Trophoblast cell (in vitro differentiated cells and primary cell): Measurements from ENCODE around the gene HIVEP1.

Experiments
- DNase-seq, 2 donors: peaks; one replicate each; pipeline ENCODE4 v3.0.0-alpha.2; 2016
- H2AFZ ChIP-seq: 2 replicates; pipeline ENCODE4 v1.6.1; 2013; ENCODE audit warnings: low read length, moderate library complexity, mild to moderate bottlenecking; ENCODE audit not compliant: insufficient read depth, poor library complexity
- H2AK5ac ChIP-seq: 2 replicates; pipeline ENCODE4 v1.6.1; 2013; ENCODE audit warnings: mild to moderate bottlenecking, low read length
- H2BK120ac ChIP-seq: 2 replicates; pipeline ENCODE4 v1.6.1; 2013; ENCODE audit warnings: low read length, mild to moderate bottlenecking, moderate library complexity; ENCODE audit not compliant: insufficient read depth, poor library complexity
- H2BK12ac ChIP-seq: 2 replicates; pipeline ENCODE4 v1.6.1; 2013; ENCODE audit warnings: mild to moderate bottlenecking, low read length, moderate library complexity
- H2BK5ac ChIP-seq: 2 replicates; pipeline ENCODE4 v1.6.1; 2013; ENCODE audit warnings: low read length, low read depth, moderate library complexity, mild to moderate bottlenecking; ENCODE audit not compliant: poor library complexity
- H3K14ac ChIP-seq: 2 replicates; pipeline ENCODE4 v1.6.1; 2013; ENCODE audit warnings: mild to moderate bottlenecking, low read length
- H3K18ac ChIP-seq: 2 replicates; pipeline ENCODE4 v1.6.1; 2013; ENCODE audit warnings: mild to moderate bottlenecking, low read length
- H3K23ac ChIP-seq: 2 replicates; pipeline ENCODE4 v1.6.1; 2013; ENCODE audit warnings: low read length
- H3K27ac ChIP-seq: 2 replicates; pipeline ENCODE4 v1.5.1; 2013; ENCODE audit warnings: low read depth, mild to moderate bottlenecking, inconsistent platforms, low read length, moderate library complexity
- H3K27me3 ChIP-seq: 2 replicates; pipeline ENCODE4 v1.6.1; 2013; ENCODE audit warnings: inconsistent platforms, mild to moderate bottlenecking, low read length, moderate library complexity; ENCODE audit not compliant: insufficient read depth
- H3K36me3 ChIP-seq, 2 experiments: 1 replicate in 1 of 2; 2 replicates in 1 of 2; pipeline ENCODE4 v1.6.1; 2013; ENCODE audit warnings: low read length in 2 of 2, mild to moderate bottlenecking in 2 of 2, moderate library complexity in 1 of 2; ENCODE audit not compliant: insufficient read depth in 2 of 2, control insufficient read depth in 1 of 2
- H3K4ac ChIP-seq: 2 replicates; pipeline ENCODE4 v1.6.1; 2013; ENCODE audit warnings: low read depth, mild to moderate bottlenecking, low read length, moderate library complexity
- H3K4me1 ChIP-seq, 2 experiments: 1 replicate in 1 of 2; 2 replicates in 1 of 2; pipeline ENCODE4 v1.6.1; 2013; ENCODE audit warnings: low read length in 2 of 2, mild to moderate bottlenecking in 2 of 2, moderate library complexity in 1 of 2; ENCODE audit not compliant: insufficient read depth in 2 of 2, control insufficient read depth in 1 of 2
- H3K4me2 ChIP-seq: 2 replicates; pipeline ENCODE4 v1.6.1; 2013; ENCODE audit warnings: inconsistent platforms, mild to moderate bottlenecking, low read length, moderate library complexity
- H3K4me3 ChIP-seq: 2 replicates; pipeline ENCODE4 v1.5.1; 2013; ENCODE audit warnings: mild to moderate bottlenecking, low read depth, low read length, inconsistent platforms
- H3K79me1 ChIP-seq: one replicate; pipeline ENCODE4 v1.6.1; 2013; ENCODE audit warnings: low read length
- H3K79me2 ChIP-seq: 2 replicates; pipeline ENCODE4 v1.6.1; 2013; ENCODE audit warnings: low read length, mild to moderate bottlenecking; ENCODE audit not compliant: control insufficient read depth, insufficient read depth, poor library complexity
- H3K9ac ChIP-seq: 2 replicates; pipeline ENCODE4 v1.6.1; 2013; ENCODE audit warnings: mild to moderate bottlenecking, low read length
- H3K9me3 ChIP-seq: 2 replicates; pipeline ENCODE4 v1.6.1; 2013; ENCODE audit warnings: low read depth, mild to moderate bottlenecking, control low read depth, inconsistent platforms, low read length; ENCODE audit not compliant: insufficient read depth
- H4K12ac ChIP-seq: 2 replicates; pipeline ENCODE4 v1.6.1; 2013; ENCODE audit warnings: low read depth, mild to moderate bottlenecking, low read length, moderate library complexity
- H4K8ac ChIP-seq: 2 replicates; pipeline ENCODE4 v1.6.1; 2013; ENCODE audit warnings: low read depth, mild to moderate bottlenecking, low read length, moderate library complexity
- H4K91ac ChIP-seq: one replicate; pipeline ENCODE4 v1.6.1; 2013; ENCODE audit warnings: low read depth, mild to moderate bottlenecking, low read length, moderate library complexity
- WGBS: extraction: QIAGEN DNeasy Blood & Tissue Kit; methylation state at CpG from one replicate; pipeline ENCODE4 v1.1.7; 2013; ENCODE audit warnings: missing lambda C conversion rate; ENCODE audit not compliant: insufficient read length, insufficient coverage; ENCODE audit errors: extremely low coverage; 5-methylcytosine and 5-hydroxymethylcytosine counted together

Gene HIVEP1

GRCh38 chr6:12024216-12024615, 12.1 kb downstream of the HIVEP1 start:
- Histone ChIP-seq H3K9ac (no peak overlapping the region), H3K4me2 (no peak overlapping the region), H3K4ac (no peak overlapping the region), H3K9me3 (no peaks in the 10 kb centered on the region), H3K23ac (no peak overlapping the region), H2BK12ac (no peak overlapping the region), H3K4me3 (no peak overlapping the region), H2BK120ac (no peak overlapping the region), H3K79me1 (no peaks in the 10 kb centered on the region), H2AK5ac (no peak overlapping the region), H3K27ac (no peak overlapping the region), H3K36me3 (peaks cover 8 to 10% of the 10 kb centered on the region in 2 experiments), H3K14ac (no peak overlapping the region), H4K8ac (no peak overlapping the region), H4K12ac (no peak overlapping the region), H2BK5ac (no peak overlapping the region), H3K18ac (no peak overlapping the region), H4K91ac (no peak overlapping the region), H3K27me3 (no peaks in the 10 kb centered on the region), H3K79me2 (no peaks in the 10 kb centered on the region), H3K4me1 (no peaks in the 10 kb centered on the region), H2AFZ (no peak overlapping the region)
- DNase-seq: no peak
- no CpG with 5 or more reads among the region's 2 CpGs for WGBS

- Histone ChIP-seq H3K14ac (no peak overlapping the region), H3K18ac (no peak overlapping the region), H3K79me2 (no peaks in the 10 kb centered on the region), H3K23ac (no peak overlapping the region), H3K9me3 (no peaks in the 10 kb centered on the region), H3K27me3 (no peaks in the 10 kb centered on the region), H3K4ac (no peak overlapping the region), H3K9ac (no peak overlapping the region), H2BK120ac (no peak overlapping the region), H3K27ac (no peak overlapping the region), H2BK12ac (no peak overlapping the region), H3K4me1 (no peaks in the 10 kb centered on the region), H2AK5ac (no peak overlapping the region), H3K4me2 (no peak overlapping the region), H3K79me1 (no peaks in the 10 kb centered on the region), H3K36me3 (peaks cover 8% of the 10 kb centered on the region in 2 experiments), H4K91ac (no peak overlapping the region), H4K8ac (no peak overlapping the region), H2AFZ (no peak overlapping the region), H3K4me3 (no peak overlapping the region), H2BK5ac (no peak overlapping the region), H4K12ac (no peak overlapping the region)
- WGBS: no CpG with 5 or more reads among the region's 4 CpGs
- peak; percentile 20 to 69 for DNase-seq
Observed at GRCh38 chr6:12024699-12025434, 12.8 kb downstream of the HIVEP1 start.

- Histone ChIP-seq H3K79me2 (no peaks in the 10 kb centered on the region), H2AFZ (no peak overlapping the region), H3K9ac (no peak overlapping the region), H3K4ac (no peak overlapping the region), H3K23ac (no peak overlapping the region), H4K12ac (no peak overlapping the region), H2AK5ac (no peak overlapping the region), H3K9me3 (no peaks in the 10 kb centered on the region), H3K27ac (no peak overlapping the region), H4K8ac (no peak overlapping the region), H2BK12ac (no peak overlapping the region), H2BK120ac (no peak overlapping the region), H3K14ac (no peak overlapping the region), H3K4me2 (no peak overlapping the region), H3K4me3 (no peak overlapping the region), H3K27me3 (no peaks in the 10 kb centered on the region), H3K18ac (no peak overlapping the region), H3K79me1 (no peaks in the 10 kb centered on the region), H4K91ac (no peak overlapping the region), H3K36me3 (peaks cover 2% of the 10 kb centered on the region in 2 experiments), H2BK5ac (no peak overlapping the region), H3K4me1 (no peaks in the 10 kb centered on the region)
- DNase-seq: no peak
- 100% methylated on average over 1 of the region's 4 CpGs for WGBS
Observed at GRCh38 chr6:12026120-12026519, 14.0 kb downstream of the HIVEP1 start.

DNA sequence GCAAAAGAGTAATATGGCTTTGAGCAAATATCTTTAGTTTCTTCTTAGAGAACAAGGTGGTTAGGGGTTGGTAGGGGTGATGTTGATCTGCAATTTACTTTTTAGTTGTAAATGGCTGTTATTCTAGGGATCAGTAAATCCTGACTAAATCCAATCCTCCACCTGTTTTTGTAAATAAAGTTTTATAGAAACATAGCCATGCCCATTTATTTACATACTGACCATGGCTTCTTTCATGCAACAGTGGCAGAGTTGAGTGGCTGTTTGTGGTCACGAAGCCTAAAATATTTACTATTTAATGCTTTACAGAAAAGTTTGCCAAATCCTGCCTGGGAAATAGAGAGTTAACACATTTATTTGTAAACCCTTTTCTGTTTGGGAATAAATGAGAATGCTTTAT, 14.7 kb downstream of the HIVEP1 start:
- H3K79me1 ChIP-seq: no peaks in the 10 kb centered on the region
- H3K18ac ChIP-seq: no peak overlapping the region
- H3K79me2 ChIP-seq: no peaks in the 10 kb centered on the region
- no peak overlapping the region for H4K8ac ChIP-seq
- no peak overlapping the region for H2BK120ac ChIP-seq
- H3K23ac ChIP-seq: no peak overlapping the region
- no peaks in the 10 kb centered on the region for H3K27me3 ChIP-seq
- H3K27ac ChIP-seq: no peak overlapping the region
- no peak overlapping the region for H3K9ac ChIP-seq
- no peaks in the 10 kb centered on the region for H3K9me3 ChIP-seq
- WGBS: no CpG with 5 or more reads among the region's 1 CpG
- H3K4ac ChIP-seq: no peak overlapping the region
- H3K4me1 ChIP-seq: no peaks in the 10 kb centered on the region
- no peak overlapping the region for H2BK12ac ChIP-seq
- H2AK5ac ChIP-seq: no peak overlapping the region
- peaks cover 2% of the 10 kb centered on the region in 2 experiments for H3K36me3 ChIP-seq
- DNase-seq: no peak
- H3K4me2 ChIP-seq: no peak overlapping the region
- H4K91ac ChIP-seq: no peak overlapping the region
- no peak overlapping the region for H2AFZ ChIP-seq
- no peak overlapping the region for H4K12ac ChIP-seq
- H3K14ac ChIP-seq: no peak overlapping the region
- H3K4me3 ChIP-seq: no peak overlapping the region
- H2BK5ac ChIP-seq: no peak overlapping the region
